Measurements from ENCODE around the gene CHST4.

DNA sequence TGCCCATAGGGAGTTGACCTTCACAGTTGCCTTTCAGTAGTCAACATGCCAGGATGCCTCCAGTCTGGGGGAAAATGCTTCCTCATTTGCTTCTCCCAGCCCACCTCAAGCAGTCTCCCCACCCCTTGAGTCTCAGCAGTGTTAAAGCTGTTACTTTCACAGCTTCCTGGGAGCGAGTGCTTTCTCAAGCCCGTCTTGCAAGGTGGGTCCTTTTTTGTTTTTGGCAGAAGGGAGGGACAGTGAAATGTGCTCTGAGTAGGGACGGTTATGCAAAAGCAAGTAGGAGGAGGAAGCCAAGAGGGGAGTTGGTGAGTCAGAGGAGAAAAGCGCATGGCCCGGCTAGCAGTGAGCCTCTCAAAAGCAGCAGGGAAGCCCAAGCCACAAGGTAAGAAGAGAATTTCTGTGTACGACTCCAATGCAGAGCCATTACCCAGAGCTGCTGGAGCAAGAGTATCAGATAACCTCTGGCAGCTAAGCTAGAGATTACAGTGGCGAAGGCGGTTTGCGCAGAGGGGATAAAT is at the start of gene CHST4:
- no peak for TF ChIP-seq EZH2 (IDR thresholded peaks at IDR 0.05; ENCODE audit: insufficient read depth, low read length)
- TF ChIP-seq, protein P1, sequence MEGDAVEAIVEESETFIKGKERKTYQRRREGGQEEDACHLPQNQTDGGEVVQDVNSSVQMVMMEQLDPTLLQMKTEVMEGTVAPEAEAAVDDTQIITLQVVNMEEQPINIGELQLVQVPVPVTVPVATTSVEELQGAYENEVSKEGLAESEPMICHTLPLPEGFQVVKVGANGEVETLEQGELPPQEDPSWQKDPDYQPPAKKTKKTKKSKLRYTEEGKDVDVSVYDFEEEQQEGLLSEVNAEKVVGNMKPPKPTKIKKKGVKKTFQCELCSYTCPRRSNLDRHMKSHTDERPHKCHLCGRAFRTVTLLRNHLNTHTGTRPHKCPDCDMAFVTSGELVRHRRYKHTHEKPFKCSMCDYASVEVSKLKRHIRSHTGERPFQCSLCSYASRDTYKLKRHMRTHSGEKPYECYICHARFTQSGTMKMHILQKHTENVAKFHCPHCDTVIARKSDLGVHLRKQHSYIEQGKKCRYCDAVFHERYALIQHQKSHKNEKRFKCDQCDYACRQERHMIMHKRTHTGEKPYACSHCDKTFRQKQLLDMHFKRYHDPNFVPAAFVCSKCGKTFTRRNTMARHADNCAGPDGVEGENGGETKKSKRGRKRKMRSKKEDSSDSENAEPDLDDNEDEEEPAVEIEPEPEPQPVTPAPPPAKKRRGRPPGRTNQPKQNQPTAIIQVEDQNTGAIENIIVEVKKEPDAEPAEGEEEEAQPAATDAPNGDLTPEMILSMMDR (IDR thresholded peaks at IDR 0.05; ENCODE audit: insufficient read depth, low read depth, low read length), result no peak
